NCI-H128 (cell line): ENCODE measurements around the gene E2F2.
"Not testable (repeated sequence)": the region's sequence is repeated elsewhere in the genome, so short reads cannot be mapped to it uniquely, and the experiment has no call there.

Experiments
- DNase-seq: peaks from one replicate; lab custom pipeline; 2025; ENCODE audit not compliant: unreplicated experiment; lab: John Stamatoyannopoulos, UW

The E2F2 gene

DNA sequence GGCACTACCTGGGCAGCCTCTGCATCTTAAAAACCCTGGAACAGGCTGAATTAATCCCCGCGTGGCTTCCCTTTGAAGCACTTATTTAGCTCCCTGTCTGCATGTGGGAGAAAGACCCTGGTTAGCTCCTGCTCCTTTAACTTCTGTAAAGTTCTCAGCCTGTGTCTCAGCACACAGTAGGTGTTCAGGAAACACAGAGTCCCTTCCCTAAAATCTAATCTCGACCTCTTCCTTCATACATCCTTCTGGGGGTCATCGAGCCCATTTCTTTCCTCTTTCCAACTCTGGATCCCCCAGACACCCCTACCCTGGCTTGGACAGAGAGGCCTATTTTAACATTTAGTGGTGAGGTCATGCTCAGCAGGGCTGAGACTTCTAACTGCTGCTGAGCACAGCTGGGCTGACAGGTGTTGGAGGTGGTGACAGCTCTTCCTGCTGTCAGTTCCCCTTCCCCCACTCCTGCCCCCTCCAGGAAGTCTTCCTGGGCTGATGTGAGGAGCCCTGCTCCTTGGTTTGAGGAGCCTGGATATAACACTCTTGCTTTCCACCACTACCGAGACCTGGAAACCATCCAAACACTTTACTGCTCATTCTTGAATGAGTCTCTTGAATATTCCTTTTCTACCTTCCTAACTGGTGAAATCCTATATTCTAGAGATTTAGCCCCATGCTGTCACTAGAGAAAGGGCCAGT is 5.3 kb downstream of the E2F2 start:
- no peak for DNase-seq

DNA sequence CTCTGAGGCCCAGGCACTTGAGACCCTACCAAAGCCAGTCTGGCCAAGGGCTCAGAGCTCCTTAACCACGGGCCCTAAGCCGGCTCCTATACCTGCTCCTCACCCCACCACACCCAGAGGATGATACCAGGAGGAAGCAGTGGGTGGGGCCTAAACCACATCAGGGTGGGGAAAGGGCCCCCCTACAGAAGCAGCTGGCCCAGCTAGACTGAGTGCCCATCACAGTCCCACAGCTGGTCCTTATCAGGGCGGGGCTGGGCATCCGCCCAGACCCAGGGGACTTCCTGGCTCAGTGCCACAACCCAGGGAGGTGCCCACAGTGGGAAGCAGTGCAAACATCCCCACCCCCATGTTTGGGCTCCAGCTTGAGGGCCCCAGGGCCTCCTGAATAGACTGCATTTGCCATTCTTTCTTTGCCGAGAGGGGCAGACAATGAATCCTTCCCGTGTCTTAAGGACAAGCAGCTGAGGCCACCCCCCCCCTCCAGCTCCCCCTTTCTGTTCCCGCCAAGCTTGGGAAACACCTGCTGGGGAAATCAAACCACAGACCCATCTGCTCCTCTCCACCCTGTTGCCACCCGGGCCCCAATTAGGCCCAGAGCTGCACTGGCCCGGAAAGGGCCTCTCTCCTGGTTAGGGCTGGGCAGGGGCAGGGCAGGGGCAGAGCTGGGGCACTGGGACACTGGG is 6.2 kb downstream of the E2F2 start:
- peak; percentile 69 for DNase-seq

DNA sequence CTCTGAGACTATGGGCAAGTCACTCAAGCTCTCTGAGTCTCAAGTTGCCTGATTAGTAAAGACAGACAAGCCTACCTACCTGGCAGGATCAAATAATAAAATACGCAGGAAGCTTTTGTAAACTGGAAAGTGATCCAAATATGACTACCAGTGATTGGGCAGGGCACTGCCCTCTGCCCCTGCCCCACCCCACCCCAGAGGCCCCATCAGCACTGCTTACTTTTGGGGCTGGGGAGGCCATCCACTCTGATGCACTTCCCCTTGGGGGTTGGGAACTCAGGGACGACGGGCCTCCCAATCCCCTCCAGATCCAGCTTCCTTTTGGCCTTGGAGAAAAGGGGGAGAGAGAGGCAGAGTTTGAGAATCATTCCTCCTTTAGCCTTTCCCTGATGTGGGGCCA is 6.9 kb downstream of the E2F2 start:
- DNase-seq = no peak

DNA sequence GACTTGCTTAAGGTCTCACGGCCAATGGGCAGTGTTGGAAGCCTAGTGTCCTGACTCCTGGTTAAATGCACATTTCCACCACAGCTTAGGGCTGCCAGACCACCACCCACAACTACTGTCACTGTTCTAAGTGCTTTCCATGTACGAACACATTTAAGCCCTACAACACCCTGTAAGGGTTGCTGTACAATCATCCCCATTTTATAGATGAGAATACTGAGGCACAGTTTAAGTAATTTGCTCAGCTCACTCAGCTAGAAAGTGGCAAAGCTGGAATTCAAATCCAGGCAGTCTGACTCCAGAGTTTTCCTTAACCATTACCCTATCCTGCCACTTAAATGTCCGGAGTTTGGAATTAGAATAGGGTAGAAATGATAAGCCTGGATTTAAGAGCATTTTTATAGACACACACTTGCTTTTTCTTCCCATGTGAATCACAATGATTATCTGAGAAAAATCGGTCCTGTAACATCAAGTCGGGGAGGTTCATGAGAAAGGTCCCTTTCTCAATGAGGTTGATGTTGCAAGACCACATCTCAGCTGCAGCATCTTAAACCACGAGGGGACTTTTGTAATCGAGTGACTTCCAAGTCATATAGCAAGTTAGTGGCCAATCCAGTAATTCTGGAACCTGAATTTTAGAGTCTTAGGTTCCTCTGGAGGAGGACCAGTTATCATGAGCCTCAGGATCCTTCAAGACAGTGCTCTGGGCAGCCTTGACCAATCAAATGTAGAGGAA is 8.6 kb downstream of the E2F2 start:
- no peak for DNase-seq

DNA sequence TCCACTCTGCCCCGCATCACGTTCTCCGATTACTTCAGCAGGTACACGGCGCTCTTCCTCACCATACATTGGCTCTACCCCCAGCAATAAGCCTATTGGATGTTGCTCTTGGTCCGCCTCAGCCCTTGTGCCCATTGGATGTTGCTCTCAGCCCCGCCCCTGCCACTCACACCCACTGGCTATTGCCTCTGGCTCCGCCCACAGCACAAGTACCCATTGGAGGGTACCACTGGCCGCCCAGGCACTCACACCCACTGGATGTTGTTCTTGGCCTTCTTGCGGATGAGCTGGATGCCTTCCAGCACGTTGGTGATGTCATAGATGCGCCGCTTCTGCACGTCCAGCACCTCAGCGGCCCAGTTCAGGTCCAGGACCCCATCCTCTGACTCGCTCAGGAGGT is 9.4 kb downstream of the E2F2 start:
- DNase-seq = no peak

DNA sequence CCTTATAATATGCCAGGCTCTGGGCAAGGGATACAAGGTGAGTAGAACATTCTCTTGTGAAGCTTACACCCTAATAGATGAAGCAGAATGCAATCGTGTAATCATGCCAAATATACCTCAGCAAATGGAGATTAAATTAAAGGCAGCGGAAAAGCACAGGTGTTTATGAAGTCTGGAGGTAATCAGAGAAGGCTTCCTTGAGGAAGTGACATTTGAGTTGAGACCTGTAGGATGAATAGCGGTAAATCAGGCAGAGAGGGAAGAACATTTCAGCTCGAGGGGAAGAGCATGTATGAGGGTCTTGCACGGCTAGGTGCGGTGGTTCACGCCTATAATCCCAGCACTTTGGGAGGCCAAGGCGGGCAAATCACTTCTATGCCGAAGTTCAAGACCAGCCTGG is 13.5 kb downstream of the E2F2 start:
- no peak for DNase-seq

DNA sequence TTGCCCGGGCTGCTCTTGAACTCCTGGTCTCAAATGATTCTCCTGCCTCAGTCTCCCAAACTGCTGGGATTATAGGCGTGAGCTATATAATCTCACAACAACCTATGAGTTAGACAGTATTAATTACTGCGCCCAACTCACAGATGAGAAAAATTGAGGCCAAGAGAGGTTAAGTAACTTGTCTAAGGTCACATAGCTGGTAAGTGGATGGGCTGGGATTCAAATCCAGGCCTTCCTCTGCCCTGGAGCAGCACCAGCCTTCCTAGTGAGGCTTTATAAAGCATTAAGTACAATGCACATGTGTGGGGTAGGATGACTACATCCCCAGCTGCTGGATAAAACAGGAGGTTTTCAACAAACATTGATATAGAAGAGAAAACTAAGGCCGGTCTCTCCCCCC is 15.1 kb downstream of the E2F2 start:
- DNase-seq = no peak

DNA sequence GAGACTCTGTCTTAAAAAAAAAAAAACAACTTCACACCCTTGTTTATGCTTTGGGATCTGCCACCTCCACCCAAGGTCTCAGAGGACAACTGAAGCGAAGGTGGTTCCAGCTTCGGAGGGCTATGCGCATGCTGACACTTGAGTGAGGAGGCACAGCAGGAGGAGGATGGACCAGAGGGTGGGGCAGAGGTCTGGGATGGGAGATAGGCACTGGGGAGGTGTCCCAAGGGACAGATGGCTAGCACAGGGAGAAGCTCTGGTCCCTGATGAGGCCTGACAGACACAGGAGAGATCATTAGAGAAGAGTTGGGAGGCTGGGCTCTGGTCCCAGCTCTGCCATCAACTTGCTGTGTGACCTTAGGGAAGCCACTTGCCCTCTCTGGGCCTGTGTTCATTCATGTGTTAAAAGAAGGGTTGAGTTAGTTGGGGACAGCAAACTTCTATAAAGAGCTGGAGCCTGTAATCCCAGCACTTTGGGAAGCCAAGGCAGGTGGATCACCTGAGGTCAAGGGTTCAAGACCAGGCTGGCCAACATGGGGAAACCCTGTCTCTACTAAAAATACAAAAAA is 16.8 kb downstream of the E2F2 start:
- DNase-seq = no peak

DNA sequence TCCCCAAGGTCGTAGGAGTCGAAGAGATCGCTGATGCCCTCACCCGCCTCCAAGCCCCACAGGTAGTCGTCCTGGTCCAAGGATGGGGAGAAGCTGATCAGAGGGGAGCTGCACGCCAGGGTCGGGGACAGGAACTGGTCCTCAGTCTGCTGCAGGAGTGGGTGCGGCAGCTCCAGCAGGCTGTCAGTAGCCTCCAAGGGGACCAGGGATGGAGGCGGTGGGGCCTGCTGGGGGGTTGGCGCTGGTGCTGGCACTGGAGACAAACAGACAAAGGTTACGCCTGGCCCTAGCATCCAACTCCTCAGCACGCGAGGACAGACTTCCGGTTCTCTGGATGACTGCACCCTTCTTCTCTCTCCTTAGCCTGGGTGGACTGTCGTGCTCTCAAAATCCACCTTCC is 21.1 kb downstream of the E2F2 start:
- DNase-seq = no peak

DNA sequence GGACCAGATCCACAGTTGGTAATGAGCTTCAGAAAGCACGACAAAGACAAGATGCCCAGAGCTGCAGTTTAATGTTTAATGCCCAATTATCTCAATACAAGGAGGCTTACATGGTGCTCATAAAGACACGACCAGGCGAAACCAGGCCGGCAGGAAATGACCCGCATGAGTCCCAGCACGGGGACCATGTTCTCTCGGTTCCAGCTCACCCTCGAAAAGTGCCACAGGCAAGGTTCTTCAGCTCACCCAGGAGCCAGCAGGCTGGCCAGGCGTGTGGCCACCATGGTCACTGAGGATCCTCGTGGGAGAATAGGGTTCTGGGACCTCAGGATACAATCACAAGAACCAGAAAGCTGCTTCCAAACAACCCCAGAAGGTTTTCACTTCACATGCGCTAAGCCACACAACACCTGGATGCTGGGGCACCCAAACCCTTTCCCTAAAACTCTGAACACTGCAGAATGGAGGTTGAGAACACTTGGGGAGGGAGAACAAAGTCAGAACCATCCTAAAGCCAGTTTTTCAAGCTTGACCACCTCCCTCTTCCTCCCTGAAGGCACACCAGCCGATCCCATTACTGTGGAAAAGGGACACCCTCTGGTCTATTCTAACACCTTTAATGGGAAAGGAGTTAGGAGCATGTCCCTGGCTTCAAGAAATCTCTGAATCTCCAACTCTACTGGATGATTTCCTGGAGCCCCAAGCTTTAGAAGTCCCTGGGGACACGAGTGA is 24.5 kb downstream of the E2F2 start:
- no peak for DNase-seq

DNA sequence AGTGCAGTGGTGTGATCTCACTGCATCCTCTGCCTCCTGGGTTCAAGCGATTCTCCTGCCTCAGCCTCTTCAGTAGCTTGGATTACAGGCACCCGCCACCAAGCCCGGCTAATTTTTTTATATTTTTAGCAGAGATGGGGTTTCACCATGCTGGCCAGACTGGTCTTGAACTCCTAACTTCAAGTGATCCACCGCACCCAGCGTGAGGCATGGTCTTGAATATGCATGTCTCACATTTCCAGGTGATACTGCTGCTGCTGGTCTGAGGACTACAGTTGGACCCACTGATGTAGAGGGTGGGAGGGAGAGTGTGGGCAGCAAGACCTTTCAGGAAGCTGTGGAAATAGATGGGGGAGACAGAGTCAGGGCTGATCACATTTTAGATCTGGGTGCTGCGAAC is 25.2 kb downstream of the E2F2 start:
- DNase-seq = no peak

DNA sequence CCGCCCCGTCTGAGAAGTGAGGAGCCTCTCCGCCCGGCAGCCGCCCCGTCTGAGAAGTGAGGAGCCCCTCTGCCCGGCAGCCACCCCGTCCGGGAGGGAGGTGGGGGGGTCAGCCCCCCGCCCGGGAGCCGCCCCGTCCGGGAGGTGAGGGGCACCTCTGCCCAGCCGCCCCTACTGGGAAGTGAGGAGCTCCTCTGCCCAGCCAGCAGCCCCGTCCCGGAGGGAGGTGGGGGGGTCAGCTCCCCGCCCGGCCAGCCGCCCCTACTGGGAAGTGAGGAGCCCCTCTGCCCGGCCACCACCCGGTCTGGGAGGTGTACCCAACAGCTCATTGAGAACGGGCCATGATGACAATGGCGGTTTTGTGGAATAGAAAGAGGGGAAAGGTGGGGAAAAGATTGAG is 26.9 kb downstream of the E2F2 start:
- DNase-seq = not testable (repeated sequence)

DNA sequence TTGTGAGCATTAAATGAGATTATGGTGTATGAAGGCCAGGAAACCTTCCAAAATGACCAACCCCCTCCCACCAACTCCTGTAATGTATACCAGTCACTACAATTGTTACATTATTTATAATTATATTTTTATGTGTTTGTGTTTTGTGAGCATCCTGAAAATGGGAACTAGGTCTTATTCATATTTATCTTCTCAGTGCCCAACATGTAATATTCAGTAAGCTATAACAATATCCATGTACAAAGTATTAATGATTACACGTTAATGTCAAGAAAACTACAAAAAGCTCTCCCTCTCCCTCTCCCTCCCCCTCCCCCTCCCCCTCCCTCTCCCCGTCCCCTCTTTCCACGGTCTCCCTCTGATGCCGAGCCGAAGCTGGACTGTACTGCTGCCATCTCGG is 28.1 kb downstream of the E2F2 start:
- no peak for DNase-seq

DNA sequence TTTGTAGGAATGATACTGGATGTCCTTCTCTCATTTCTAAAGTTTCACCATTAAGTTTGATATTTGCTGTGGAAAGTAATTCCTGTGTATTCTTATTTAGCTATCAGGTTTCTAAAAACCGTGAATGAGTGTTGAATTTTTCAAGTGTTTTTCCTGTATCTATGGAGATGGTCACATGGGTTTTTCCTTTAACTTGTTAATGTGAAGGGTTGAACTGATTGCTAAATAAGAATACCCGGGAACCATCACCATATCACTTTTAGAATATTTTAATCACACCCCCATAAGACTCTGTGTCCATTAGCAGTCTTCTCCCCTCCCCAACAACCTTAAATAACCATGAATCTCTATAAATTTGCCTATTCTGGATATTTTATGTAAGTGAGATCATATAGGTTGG is 30.6 kb downstream of the E2F2 start:
- DNase-seq = no peak

DNA sequence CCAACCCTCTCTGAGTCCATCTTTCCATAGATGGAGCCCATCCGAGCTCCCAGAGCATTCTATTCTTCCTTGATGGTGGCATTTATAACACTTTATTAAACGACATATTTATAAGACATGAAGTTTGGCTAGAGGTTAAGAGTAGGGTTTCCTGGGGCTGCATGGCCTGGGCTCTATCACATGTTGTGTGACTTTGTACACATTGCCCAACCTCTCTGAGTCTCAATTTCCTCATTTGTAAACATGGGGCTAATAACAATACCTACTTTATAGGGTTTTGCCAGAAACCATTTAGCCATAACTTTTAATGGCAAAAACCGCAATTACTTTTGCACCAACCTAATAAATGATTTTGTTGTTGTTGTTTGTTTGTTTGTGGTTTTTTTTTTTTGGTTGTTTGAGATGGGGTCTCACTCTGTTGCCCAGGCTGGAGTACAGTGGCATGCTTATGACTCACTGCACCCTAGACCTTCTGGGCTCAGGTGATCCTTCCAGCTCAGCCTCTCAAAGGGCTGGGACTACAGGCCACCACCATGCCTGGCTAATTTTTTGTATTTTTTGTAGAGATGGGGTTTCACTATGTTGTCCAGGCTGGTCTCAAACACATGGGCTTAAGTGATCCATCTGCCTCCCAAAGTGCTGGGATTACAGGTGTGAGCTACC is 33.1 kb downstream of the E2F2 start:
- no peak for DNase-seq

DNA sequence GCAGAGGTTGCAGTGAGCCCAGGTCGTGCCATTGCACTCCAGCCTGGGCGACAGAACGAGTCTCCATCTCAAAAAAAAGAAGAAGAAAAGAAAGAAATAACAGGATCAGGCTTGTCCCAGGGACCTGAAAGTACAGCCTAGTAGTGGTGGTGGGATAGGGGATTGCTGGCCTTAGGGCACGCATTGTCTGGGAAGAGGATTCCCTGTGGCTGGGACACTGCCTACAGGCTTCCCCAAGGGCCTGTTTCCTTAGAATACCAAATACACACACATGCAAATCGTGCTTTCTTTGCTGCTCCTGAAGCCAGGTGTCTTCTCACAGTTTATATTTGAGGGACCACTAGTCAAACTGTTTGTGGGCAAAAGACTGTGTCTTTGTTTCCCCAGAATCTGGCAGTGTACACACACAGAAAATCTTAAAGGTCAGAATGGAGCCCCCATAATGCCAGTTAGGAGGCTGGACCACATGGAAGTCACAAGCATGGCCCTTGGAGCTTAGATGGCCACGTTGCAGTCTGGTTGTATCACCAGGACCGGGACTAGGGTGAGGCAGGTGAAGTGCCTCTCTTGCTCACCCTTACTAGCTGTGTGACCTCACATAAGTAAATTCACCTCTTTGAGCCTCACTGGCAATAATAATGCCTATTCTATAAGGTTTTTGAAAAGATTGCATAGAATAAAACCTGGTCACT is 34.4 kb downstream of the E2F2 start:
- DNase-seq = no peak

DNA sequence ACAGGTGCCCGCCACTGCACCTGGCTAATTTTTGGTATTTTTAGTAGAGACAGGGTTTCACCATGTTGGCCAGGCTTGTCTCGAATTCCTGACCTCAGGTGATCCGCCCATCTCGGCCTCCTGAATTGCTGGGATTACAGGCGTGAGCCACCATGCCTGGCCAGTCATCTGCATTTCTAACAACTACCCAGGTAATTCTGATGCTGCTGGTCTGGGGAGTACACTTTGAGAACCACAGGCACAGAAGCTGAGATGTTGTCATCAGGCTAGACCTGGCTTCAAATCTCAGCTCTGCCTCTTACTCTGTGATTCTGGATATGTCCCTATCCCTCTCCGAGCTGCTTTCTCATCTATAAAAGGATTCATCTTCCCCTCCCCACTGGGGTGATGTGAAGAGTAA is 36.2 kb downstream of the E2F2 start:
- not testable (repeated sequence) for DNase-seq

DNA sequence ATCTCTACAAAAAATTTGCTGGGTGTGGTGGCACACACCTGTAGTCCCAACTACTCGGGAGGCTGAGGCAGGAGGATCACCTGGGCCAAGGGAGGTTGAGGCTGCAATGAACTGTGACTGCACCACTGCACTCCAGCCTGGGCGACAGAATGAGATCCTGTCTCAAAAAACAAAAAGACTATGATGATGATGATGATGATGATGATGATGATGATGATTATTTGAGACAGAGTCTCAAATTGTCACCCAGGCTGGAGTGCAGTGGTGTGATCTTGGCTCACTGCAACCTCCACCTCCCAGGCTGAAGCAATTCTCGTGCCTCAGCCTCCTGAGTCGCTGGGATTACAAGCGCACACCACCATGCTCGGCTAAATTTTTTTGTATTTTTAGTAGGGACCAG is 38.3 kb downstream of the E2F2 start:
- DNase-seq = not testable (repeated sequence)

DNA sequence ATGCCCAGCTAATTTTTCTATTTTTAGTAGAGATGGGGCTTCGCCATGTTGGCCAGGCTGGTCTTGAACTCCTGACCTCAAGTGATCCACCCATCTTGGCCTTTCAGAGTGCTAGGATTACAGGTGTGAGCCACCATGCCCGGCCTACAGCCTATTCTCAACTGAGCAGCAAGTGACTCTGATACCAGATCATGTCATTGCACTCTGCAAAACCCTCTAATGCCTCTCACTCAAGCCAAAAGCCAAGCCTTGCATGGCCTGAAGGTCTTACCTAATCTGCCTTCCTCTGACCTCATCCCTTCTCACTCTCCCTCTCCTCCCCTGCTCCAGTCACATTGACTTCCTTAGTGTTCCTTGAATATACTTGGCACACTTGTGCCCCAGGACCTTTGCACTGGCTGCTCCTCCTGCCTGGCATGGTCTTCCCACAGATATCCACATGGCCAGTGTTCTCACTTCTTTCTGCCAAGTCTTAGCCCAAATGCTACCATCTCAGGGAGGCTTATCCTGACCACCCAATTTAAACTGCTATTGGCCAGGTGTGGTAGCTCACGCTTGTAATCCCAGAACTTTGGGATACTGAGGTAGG is 38.8 kb downstream of the E2F2 start:
- no peak for DNase-seq

DNA sequence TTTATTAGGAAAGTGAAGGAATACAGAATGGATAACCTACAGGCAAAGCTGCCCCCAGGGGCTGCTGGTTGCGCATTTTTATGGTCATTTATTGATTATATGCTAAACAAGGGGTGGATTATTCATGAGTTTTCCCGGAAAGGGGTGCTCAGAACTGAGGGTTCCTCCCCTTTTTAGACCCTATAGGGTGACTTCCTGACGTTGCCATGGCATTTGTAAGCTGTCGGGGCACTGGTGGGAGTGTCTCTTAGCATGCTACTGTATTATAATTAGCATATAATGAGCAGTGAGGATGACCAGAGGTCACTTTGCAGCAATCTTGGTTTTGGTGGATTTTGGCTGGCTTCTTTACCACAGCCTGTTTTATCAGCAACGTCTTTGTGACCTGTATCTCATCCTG is 41.2 kb downstream of the E2F2 start:
- no peak for DNase-seq
